OCI-LY7 (cell line): ENCODE results near the gene UCHL1.
"Not testable (repeated sequence)": the region's sequence is repeated elsewhere in the genome, so short reads cannot be mapped to it uniquely, and the experiment has no call there.

Source experiments
- CTCF ChIP-seq: fragments of 200-600 bp; sonication (generic); conservative IDR thresholded peaks from 2 replicates; pipeline ENCODE4 v1.5.1; 2014; ENCODE audit warnings: mild to moderate bottlenecking, antibody characterized with exemption, low read length, moderate library complexity, mixed read lengths
- EZH2phosphoT487 ChIP-seq: fragments of 200-600 bp; sonication (generic); IDR thresholded peaks from 2 replicates; pipeline ENCODE4 v1.6.1; 2018; ENCODE audit warnings: low read depth, borderline replicate concordance, mild to moderate bottlenecking, mixed run types, antibody characterized with exemption, low read length, moderate library complexity, mixed read lengths

GRCh38 chr4:41315426-41315825, 58.7 kb downstream of the UCHL1 start:
- TF ChIP-seq CTCF, EZH2phosphoT487: not testable (repeated sequence)
